H7 (cell line): ENCODE measurements around the gene SCT. TPM values are rescaled to one million over a fixed set of nuclear protein-coding genes. Genes with fewer than 3 reads are reported as not detected.

Source experiments
- DNase-seq: peaks from one replicate; pipeline ENCODE4 v3.0.0; 2012
- H3K27me3 ChIP-seq: 2 replicates; pipeline ENCODE4 v1.6.0; 2011; ENCODE audit warnings: mild to moderate bottlenecking, low read length; ENCODE audit not compliant: control insufficient read depth, insufficient read depth
- H3K36me3 ChIP-seq: replicated peaks from 2 replicates; pipeline ENCODE4 v1.5.1; 2011; ENCODE audit warnings: low read length; ENCODE audit not compliant: control insufficient read depth, insufficient read depth
- H3K4me3 ChIP-seq: 2 replicates; pipeline ENCODE4 v1.5.1; 2011; ENCODE audit warnings: low read depth, mild to moderate bottlenecking, control low read depth, low read length, moderate library complexity; ENCODE audit not compliant: insufficient read depth
- total RNA-seq: library from RNA; depleted of rRNA; stranded (reverse); fragments of >200 nt; shearing (Covaris generic); gene quantifications from 2 replicates; pipeline ENCODE4 v1.2.3, GENCODE V29; 2014

SCT gene
- total RNA-seq, 1 experiment from 2014 or later = not detected

DNA sequence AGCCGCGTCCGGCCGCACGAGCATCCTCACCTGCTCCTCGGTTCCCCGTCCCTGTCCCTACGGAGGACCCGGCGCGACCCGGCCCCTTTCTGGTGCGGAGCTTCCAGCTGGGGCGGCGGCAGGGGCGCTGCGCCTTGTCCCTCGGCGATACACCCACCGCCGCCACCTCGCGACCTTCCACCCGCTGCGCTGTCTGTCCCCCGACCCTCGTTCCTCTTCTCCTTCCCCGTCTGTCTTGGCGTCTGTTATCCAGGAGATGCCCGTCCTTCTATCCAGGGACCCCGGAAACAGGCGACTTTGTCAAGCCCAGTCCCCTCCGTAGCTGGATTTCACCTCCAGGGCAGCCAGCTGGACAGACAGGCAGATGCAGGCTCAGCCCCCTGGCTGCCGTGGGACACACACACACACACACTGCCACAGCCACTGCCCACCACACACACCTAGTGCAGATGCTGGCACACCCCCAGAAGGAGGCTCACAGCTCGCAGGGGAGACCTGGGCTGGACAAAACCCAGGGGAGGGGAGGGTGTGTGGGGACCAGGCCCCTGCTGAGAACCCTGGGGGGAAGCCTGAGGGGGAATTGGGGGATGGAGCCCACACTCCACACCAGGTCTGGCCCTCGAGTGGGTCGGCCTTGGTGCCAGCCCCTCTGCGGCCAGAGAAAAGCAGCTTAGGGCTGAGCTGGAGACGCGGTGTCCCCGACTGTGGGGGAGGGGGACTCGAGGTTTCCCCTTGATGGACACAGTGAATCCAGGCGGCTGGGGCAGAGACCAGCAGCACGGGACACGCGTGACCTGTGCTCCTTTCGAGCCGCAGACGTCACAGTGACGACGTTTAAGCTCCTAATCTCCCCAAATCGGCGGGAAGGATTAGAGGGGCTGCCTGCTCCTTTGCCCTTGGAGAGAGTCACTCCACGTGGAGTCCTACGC, 10.9 kb upstream of the SCT start:
- peak overlapping the region; percentile 39 for H3K4me3 ChIP-seq
- no peaks in the 10 kb centered on the region for H3K36me3 ChIP-seq
- peaks cover 33% of the 10 kb centered on the region for H3K27me3 ChIP-seq
- DNase-seq = peak; percentile 79

DNA sequence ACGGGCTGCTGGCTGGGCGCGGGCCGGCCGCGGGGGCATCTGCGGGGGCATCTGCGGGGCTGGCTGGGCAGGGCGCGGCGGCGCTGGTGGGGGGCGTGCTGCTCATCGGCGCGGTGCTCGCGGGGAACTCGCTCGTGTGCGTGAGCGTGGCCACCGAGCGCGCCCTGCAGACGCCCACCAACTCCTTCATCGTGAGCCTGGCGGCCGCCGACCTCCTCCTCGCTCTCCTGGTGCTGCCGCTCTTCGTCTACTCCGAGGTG, 10.3 kb upstream of the SCT start:
- Histone ChIP-seq H3K36me3 (no peaks in the 10 kb centered on the region), H3K27me3 (peaks cover 33% of the 10 kb centered on the region), H3K4me3 (peak overlapping the region; percentile 39)
- no peak for DNase-seq

DNA sequence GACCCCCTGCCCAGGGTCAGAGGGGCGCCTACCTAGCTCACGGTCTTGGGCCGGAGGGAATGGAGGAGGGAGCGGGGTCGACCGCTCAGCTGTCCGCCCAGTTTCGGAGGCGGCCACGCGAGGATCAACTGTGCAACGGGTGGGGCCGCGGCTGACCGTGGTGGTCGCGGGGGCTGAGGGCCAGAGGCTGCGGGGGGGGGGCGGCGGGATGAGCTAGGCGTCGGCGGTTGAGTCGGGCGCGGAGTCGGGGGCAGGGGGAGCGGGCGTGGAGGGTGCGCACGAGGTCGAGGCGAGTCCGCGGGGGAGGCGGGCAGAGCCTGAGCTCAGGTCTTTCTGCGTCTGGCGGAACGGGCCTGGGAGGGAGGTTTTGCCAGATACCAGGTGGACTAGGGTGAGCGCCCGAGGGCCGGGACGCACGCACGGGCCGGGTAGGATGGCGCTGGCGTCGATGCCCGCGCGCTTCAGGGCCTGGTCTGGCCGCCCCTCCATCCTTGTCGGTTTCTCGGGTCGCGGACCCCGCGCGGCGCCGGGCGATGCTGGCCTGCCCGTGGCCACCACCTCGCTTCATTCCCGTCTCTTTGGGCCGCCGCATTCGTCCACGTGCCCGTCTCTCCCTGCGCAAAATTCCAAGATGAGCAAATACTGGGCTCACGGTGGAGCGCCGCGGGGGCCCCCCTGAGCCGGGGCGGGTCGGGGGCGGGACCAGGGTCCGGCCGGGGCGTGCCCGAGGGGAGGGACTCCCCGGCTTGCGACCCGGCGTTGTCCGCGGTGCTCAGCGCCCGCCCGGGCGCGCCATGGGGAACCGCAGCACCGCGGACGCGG, 9.7 kb upstream of the SCT start, which contains the start of gene DRD4:
TSS of gene DRD4 (plus strand) at position 759 of the 822 bp plus-strand sequence. CDS start at position 795, 36 bp downstream.
- H3K4me3 ChIP-seq = peak within 1 kb of the TSS; percentile 39
- no peaks in the 10 kb centered on the region for H3K36me3 ChIP-seq
- DNase-seq = peak; percentile 94
- peaks cover 33% of the 10 kb centered on the region for H3K27me3 ChIP-seq

DNA sequence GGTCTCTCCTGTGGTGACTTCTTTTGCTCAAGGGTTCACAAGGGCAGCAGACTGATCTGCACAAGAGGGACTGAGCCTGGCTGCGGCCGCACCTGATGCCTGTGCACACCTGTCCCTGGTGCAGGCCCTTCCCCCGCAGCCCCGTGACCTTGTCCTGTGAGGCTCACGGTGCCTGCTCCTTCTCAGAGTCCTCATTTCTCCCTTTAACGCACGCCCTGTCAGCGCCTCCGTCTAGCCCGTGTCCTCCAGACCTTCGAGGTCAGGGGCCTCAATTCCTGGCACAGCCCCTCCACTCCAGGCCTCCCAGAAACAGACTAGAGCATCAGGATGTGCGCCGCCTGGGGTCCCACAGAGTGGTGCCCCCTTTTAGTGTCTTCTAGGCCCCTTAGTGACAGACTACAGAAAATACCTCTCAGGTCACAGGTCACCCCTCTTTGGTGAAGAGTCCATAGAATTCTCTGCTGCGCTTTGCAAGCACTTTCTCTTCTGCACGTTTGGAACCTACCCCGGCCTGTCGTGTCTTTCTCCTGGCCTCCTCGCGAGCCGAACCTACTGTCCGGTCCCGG, 9.0 kb upstream of the SCT start:
- peak; percentile 52 for DNase-seq
- H3K4me3 ChIP-seq = no peak overlapping the region; the same call in 1 of the 2 replicates
- H3K36me3 ChIP-seq = no peaks in the 10 kb centered on the region
- peaks cover 33% of the 10 kb centered on the region for H3K27me3 ChIP-seq

DNA sequence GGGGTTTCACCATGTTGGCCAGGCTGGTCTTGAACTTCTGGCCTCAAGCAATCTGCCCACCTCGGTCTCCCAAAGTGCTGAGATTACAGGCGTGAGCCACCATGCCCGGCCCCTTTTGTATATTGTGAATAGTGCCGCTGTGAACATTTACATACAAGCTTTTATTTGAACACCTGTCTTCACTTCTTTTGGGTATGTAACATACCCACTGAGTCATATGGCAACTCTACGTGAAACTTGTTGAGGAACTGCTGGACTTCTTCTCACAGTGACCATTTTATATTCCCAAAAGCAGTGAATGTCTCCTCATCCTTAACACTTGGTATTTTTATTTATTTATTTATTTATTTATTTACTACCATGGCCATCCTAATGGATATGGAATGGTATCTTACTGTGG, 3.9 kb upstream of the SCT start:
- Histone ChIP-seq H3K27me3 (no peaks in the 10 kb centered on the region; the same call in 1 of the 2 replicates), H3K36me3 (no peaks in the 10 kb centered on the region), H3K4me3 (no peak overlapping the region)
- DNase-seq = no peak

DNA sequence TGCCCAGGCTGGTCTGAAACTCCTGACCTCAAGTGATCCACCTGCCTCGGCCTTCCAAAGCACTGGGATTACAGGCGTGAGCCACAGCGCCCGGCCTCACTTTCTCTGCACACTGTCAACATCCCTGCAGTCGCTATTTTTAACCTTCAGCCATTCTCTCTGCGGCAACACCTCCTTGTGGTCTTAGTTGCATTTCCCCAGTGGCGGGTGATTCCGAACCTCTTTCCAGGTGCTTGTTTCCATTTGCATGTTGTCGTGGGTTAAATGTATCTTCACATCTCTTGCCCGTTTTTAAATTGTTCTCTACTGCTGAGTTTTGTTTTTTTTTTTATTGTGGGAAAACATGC, 2.2 kb upstream of the SCT start:
- Histone ChIP-seq H3K27me3 (no peaks in the 10 kb centered on the region; the same call in 1 of the 2 replicates), H3K4me3 (no peak overlapping the region), H3K36me3 (no peaks in the 10 kb centered on the region)
- no peak for DNase-seq

DNA sequence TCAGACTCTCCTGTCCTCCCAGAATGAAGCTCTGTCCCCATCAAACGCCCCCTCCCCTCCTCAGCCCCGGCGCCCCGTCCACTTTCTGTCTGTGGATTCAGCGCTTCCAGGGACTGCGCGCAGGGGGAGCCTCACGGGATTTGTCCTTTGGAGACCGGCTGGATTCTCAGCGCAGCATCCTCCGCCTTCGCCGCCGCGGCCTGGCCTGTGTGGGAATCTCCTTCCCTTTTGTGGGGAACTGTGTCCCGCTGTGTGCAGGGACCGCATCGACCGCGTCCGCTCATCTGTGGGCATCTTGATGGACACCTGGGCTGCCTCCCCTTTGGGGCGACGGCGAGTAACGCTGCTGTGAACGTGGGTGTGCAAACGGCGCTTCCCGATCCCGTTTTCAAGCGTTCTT, 1.1 kb upstream of the SCT start:
- H3K36me3 ChIP-seq = no peaks in the 10 kb centered on the region

DNA sequence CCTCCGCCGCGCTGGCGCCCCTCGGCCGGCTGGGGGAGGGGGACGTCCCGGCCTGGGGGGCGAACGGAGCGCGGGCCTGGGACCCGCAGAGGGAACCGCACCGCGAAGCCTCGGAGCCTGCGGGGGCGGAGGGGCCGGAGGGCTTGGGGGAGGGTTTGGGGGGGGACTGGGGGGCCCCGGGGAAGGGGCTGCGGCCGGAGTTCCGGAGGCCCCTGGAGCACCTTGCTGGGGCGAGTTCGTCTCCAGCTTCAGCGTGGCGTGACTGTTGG, 261 bp upstream of the SCT start:
- no peak for DNase-seq
- Histone ChIP-seq H3K4me3 (no peak overlapping the region), H3K36me3 (no peaks in the 10 kb centered on the region), H3K27me3 (no peaks in the 10 kb centered on the region; the same call in 1 of the 2 replicates)

More for the DNA sequence above, 1.1 kb upstream of the SCT start:
- Histone ChIP-seq H3K4me3 (no peak overlapping the region), H3K27me3 (no peaks in the 10 kb centered on the region; the same call in 1 of the 2 replicates)
- DNase-seq = no peak

DNA sequence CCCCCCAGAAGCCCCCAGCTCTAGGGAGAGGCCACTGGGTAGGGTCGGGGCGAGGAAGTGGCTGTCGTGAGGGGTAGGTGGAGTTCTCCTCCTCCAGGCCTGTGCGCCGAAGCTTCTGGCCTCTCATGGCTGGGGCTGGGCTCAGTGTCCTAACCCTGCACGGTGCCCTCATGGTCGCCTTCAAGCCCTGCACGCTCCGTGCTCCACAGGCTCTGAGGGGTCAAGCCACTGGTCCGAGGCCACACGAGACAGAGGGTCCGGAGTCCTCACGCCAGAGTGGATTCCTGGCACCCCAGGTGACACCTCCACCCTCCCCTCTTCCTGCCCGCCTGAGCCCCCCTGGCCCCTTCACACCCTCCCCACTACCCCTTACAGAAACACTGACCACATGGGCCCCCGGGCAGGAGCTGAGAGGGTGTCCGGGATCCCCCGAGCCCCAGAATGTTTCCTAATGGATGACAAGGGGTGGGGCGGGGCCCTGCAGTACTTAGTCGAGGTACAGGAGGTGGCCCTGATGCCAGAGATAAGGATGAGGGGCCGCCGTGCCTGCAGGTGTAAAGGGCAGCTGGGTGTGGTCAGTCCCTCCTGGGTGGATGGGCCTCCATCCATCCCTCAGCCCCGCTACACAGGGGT, 1.2 kb downstream of the SCT start:
- no peak overlapping the region for H3K4me3 ChIP-seq
- H3K36me3 ChIP-seq = no peaks in the 10 kb centered on the region
- no peak for DNase-seq
- no peaks in the 10 kb centered on the region; the same call in 1 of the 2 replicates for H3K27me3 ChIP-seq

DNA sequence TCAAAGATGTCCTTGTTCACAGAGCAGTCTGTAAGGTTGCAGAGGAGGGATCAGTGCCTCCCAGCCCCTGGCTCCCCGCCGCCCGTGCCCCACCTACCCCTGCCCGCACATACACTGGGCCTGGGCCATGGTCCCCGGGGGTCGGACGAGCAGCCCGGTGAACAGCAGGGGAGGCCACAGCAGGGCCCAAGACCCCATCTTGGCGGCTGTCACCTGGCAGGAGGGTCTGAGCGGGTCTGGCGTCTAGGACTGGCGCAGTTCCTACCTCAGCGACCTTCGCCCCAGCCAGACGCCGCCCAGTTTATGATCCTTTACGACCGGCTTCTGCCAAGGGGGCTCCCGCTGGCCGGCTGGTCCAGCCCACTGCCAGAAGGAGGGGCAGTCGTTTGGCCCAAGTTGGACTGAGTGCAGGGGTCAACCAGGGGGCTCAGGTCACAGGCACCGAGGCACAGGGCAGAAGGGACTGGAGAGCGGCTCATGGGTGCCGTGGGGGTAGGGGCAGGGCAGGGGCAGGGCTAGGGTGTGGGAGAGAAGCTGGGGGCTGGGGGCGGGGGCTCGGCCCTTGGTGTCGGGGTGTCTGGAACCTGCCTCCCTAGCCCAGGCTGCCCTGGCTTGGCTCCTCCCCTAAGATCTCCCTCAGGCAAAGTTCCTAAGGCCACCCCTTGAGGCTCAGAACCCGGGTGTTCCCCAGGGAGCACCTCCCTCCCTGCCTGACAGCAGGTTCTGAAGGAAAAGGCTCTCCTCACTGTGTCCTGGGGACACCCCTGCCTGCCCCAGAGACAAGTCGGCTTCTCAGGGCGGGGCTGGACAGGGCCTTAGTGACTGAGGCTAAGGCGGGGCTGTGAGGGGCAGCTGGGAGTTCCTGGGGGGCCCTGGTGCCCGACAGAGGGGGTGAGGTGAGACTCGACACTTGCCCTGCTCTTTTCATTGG, 2.0 kb downstream of the SCT start, which contains the start of gene CDHR5:
TSS of gene CDHR5 (minus strand) at position 251 of the 931 bp plus-strand sequence. CDS start at position 198, 53 bp downstream.
- Histone ChIP-seq H3K27me3 (no peaks in the 10 kb centered on the region; the same call in 1 of the 2 replicates), H3K4me3 (no peak within 1 kb of the TSS), H3K36me3 (no peaks in the 10 kb centered on the region)
- DNase-seq = no peak

DNA sequence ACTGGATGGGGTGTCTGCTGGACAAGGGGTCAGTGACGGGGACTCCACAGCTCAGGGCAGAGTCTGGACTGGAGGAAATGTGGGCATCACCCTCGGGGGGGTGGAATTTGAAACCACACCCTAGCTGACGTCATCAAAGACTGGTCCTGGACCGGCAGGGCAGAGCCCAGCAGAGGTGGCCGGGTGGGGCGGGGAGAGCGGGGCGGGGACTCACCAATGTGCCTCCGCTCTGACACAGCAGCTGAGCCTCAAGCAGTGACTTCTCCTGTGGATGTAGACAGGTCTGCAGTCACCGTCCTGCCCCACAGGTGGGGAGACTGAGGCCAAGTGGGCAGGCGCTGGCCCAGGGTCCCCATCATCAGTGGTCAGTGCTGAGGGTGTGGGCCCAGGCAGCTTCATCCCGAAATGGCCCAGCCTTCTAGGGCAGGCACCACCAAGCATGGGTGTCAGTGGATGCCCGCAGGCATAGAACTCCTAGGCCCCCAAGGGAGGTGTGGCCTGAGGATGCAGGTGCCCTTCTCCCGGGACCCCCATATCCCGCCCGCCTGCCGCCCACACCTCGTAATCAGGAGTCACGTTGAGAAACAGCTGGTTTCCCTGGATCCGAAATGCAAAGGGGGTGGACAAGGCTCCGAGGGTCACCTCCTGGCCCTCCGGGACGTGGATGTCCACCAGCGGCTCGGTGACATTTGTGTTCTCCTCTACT, 2.8 kb downstream of the SCT start:
- no peak overlapping the region for H3K4me3 ChIP-seq
- no peaks in the 10 kb centered on the region for H3K36me3 ChIP-seq
- no peak for DNase-seq
- H3K27me3 ChIP-seq = no peaks in the 10 kb centered on the region; the same call in 1 of the 2 replicates

DNA sequence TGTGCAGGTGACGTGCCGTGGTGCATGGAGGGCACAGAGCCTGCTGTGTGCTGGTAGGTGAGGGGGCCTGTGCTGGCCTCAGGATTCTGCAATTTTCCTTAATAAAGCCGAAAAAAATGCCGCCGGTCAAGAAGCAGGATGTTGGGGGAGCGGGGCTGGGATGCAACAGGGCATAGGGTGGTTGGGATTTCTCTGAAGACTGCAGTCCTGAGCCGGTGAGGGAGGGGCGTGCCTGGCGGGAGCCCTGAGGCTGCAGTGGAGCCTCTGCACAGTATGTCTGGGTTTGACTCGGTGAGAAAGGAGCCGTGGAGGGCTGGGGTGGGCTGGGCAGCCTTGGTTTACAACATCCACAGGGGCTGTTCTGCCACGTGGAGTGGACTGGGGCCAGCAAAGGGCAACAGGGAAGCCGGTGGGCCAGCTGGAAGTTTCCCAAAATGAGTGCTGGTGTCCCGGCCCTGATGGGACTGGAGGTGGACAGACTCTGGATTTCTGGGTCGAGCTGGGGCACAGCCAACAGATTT, 3.6 kb downstream of the SCT start:
- no peak for DNase-seq
- no peaks in the 10 kb centered on the region; the same call in 1 of the 2 replicates for H3K27me3 ChIP-seq
- H3K36me3 ChIP-seq = no peaks in the 10 kb centered on the region
- H3K4me3 ChIP-seq = no peak overlapping the region

DNA sequence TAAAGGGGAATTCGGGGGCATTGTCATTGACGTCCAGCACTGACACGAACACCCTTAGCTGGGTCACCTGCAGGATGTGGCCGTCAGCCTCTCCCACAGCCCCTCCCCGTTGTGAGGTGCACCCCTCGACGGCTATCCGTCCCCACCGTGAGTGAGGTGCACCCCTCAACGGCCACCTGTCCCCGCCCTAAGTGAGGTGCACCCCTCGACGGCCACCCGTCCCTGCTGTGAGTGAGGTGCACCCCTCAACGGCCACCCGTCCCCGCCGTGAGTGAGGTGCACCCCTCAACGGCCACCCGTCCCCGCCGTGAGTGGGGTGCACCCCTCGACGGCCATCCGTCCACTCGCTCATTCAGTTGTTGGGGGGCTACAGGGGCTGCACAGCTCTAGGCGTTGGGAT, 5.1 kb downstream of the SCT start:
- Histone ChIP-seq H3K36me3 (no peaks in the 10 kb centered on the region), H3K4me3 (no peak overlapping the region), H3K27me3 (no peaks in the 10 kb centered on the region)
- DNase-seq = no peak
